Panc1 (cell line): ENCODE measurements around the gene ZBTB6.

Experiments
- CTCF ChIP-seq: fragments of 450-650 bp; IDR thresholded peaks from 2 replicates; pipeline ENCODE4 v1.5.1; 2017; ENCODE audit warnings: mild to moderate bottlenecking
- POLR2AphosphoS5 ChIP-seq: IDR thresholded peaks from 2 replicates; pipeline ENCODE4 v1.6.1; 2012; ENCODE audit warnings: mild to moderate bottlenecking, low read depth, low read length, moderate library complexity
- TCF7L2 ChIP-seq: IDR thresholded peaks from 2 replicates; pipeline ENCODE4 v1.6.1; 2011; ENCODE audit warnings: mild to moderate bottlenecking, low read depth, low read length, inconsistent platforms

DNA sequence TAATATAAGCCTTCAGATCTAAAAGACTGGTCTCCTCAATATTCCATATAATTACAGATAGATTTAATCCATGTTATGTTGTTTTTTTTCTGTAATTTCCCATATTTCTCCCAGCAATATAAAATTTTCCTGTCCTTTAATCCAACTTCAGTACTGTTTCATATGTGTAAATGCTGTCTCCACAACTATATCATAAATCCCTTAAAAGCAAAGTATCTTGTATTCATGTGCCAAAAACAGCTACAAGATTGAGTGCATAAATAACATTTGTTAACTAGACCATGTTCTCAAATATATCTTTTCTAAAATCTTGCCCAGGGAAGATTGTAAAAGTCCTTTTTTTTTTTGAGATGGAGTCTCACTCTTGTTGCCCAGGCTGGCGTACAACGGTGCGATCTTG, 49.7 kb downstream of the ZBTB6 start:
- TF ChIP-seq CTCF (no peak), POLR2AphosphoS5 (no peak), TCF7L2 (no peak)
